ENCODE measurements around the gene PANX1.
"Not testable (repeated sequence)": the region's sequence is repeated elsewhere in the genome, so short reads cannot be mapped to it uniquely, and the experiment has no call there.

DNA sequence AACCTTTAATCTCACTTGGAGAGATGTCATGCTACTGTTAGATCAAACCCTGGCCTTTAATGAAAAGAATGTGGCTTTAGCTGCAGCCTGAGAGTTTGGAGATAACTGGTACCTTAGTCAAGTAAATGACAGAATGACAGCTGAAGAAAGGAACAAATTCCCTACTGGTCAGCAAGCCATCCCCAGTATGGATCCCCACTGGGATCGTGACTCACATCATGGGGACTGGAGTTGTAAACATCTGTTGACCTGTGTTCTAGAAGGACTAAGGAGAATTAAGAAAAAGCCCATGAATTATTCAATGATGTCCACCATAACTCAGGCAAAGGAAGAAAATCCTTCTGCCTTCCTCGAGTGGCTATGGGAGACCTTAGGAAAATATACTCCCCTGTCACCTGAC lies 8.1 kb upstream of the PANX1 start:
- TF ChIP-seq, protein P1, sequence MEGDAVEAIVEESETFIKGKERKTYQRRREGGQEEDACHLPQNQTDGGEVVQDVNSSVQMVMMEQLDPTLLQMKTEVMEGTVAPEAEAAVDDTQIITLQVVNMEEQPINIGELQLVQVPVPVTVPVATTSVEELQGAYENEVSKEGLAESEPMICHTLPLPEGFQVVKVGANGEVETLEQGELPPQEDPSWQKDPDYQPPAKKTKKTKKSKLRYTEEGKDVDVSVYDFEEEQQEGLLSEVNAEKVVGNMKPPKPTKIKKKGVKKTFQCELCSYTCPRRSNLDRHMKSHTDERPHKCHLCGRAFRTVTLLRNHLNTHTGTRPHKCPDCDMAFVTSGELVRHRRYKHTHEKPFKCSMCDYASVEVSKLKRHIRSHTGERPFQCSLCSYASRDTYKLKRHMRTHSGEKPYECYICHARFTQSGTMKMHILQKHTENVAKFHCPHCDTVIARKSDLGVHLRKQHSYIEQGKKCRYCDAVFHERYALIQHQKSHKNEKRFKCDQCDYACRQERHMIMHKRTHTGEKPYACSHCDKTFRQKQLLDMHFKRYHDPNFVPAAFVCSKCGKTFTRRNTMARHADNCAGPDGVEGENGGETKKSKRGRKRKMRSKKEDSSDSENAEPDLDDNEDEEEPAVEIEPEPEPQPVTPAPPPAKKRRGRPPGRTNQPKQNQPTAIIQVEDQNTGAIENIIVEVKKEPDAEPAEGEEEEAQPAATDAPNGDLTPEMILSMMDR (conservative IDR thresholded peaks at IDR 0.05; ENCODE audit: low read depth, low read length), result not testable (repeated sequence)
- TF ChIP-seq EZH2 (IDR thresholded peaks at IDR 0.05; ENCODE audit: borderline replicate concordance, low read depth, low read length, poor library complexity, severe bottlenecking), result not testable (repeated sequence)

All from A673 (cell line).